HepG2 (cell line): ENCODE results near the gene IKBIP. TPM values are rescaled to one million over a fixed set of nuclear protein-coding genes. Genes with fewer than 3 reads are reported as not detected.

Experiments used
- ATAC-seq: fragments of 200-7000 bp; cut with Tn5 transposase; 3 replicates; pipeline ENCODE4 v1.9.1; 2020; ENCODE audit warnings: mild to moderate bottlenecking, moderate library complexity
- BruUV-seq: library from RNA; stranded (reverse); fragments of 400-500 nt; replicated peaks from 2 replicates; lab custom pipeline; 2021; lab: Mats Ljungman, UMichigan
- CTCF ChIA-PET: fragments of 300-600 bp; formaldehyde crosslinking; extraction: SDS; loops from one replicate; lab custom pipeline; 2021; ENCODE audit warnings: low total read pairs, inconsistent platforms, low intra/inter-chr PET ratio; lab: Yijun Ruan, JAX
- POLR2A ChIA-PET: fragments of 350-600 bp; sonication (Branson Sonifier 250); formaldehyde crosslinking; loops from one replicate; lab custom pipeline; 2020; ENCODE audit warnings: antibody characterized with exemption, inconsistent platforms; lab: Yijun Ruan, JAX
- DNase-seq: peaks from one replicate; pipeline ENCODE4 v3.0.0-alpha.2; 2015; ENCODE audit warnings: low spot score
- FAIRE-seq: peaks from 3 replicates; lab custom pipeline; 2011; peaks lifted over from hg19 to GRCh38; lab: Jason Lieb, UNC
- H2AFZ ChIP-seq: one replicate; pipeline ENCODE4 v1.6.1; 2011; ENCODE audit warnings: low read length, inconsistent platforms
- H3K27ac ChIP-seq: fragments of 300-600 bp; 3 replicates; pipeline ENCODE4 v1.8.0; 2011; ENCODE audit warnings: mixed run types, mild to moderate bottlenecking, mixed read lengths, low read length, inconsistent platforms; ENCODE audit not compliant: insufficient read depth; ENCODE audit errors: extremely low read length
- H3K27me3 ChIP-seq, 2 experiments: fragments of 200-600 bp in 1 of 2; 2 replicates in 1 of 2; 3 replicates in 1 of 2; pipeline versions ENCODE4 v1.6.0 to v1.8.0; 2011; ENCODE audit warnings: low read length in 2 of 2, mild to moderate bottlenecking in 2 of 2, moderate library complexity in 2 of 2, inconsistent platforms in 1 of 2; ENCODE audit not compliant: insufficient read depth in 2 of 2, control insufficient read depth in 1 of 2
- H3K36me3 ChIP-seq, 2 experiments: fragments of 200-600 bp in 1 of 2; replicated peaks in 1 of 2; 2 replicates in 1 of 2; 3 replicates in 1 of 2; pipeline versions ENCODE4 v1.5.1 to v1.8.0; 2011; ENCODE audit warnings: low read length in 2 of 2, inconsistent platforms in 1 of 2; ENCODE audit not compliant: insufficient read depth in 2 of 2, control insufficient read depth in 1 of 2
- H3K4me1 ChIP-seq: 2 replicates; pipeline ENCODE4 v1.5.1; 2012; ENCODE audit warnings: low read length, inconsistent platforms; ENCODE audit not compliant: insufficient read depth
- H3K4me2 ChIP-seq: 2 replicates; pipeline ENCODE4 v1.6.0; 2011; ENCODE audit warnings: low read depth, low read length, inconsistent platforms
- H3K4me3 ChIP-seq, 3 experiments: fragments of 200-600 bp in 1 of 3; sonication (generic), shearing (Covaris generic) in 1 of 3; replicated peaks in 1 of 3; 2 replicates each; pipeline ENCODE4 v1.5.1; 2011 to 2016; ENCODE audit warnings: low read length in 3 of 3, inconsistent platforms in 2 of 3, low read depth in 2 of 3, mild to moderate bottlenecking in 2 of 3, control low read depth in 1 of 3, mixed read lengths in 1 of 3; ENCODE audit not compliant: insufficient read depth in 1 of 3
- H3K79me2 ChIP-seq: one replicate; pipeline ENCODE4 v1.6.1; 2011; ENCODE audit warnings: low read length, inconsistent platforms; ENCODE audit not compliant: insufficient read depth
- H3K9ac ChIP-seq: 2 replicates; pipeline ENCODE4 v1.6.0; 2011; ENCODE audit warnings: mild to moderate bottlenecking, low read depth, low read length, inconsistent platforms; ENCODE audit not compliant: insufficient read depth
- H3K9me3 ChIP-seq: 2 replicates; pipeline ENCODE4 v1.5.1; 2012; ENCODE audit warnings: mild to moderate bottlenecking, low read length
- H4K20me1 ChIP-seq: 2 replicates; pipeline ENCODE4 v1.6.0; 2011; ENCODE audit warnings: inconsistent platforms, mild to moderate bottlenecking, low read length, moderate library complexity; ENCODE audit not compliant: insufficient read depth
- AFF4 ChIP-seq: sonication (generic); formaldehyde crosslinking; IDR thresholded peaks from 2 replicates; pipeline ENCODE4 v1.4.0; 2020; ENCODE audit warnings: missing genetic modification reagents
- FOXO4 ChIP-seq: sonication (generic); formaldehyde crosslinking; conservative IDR thresholded peaks from 2 replicates; pipeline ENCODE4 v1.8.1; 2023; ENCODE audit warnings: missing genetic modification reagents
- HMG20B ChIP-seq: conservative IDR thresholded peaks from 2 replicates; pipeline ENCODE4 v1.6.1; 2016; ENCODE audit warnings: missing genetic modification reagents, missing compliant biosample characterization
- KLF15 ChIP-seq: sonication (generic); formaldehyde crosslinking; IDR thresholded peaks from 2 replicates; pipeline ENCODE4 v1.8.1; 2023; ENCODE audit warnings: borderline replicate concordance, mild to moderate bottlenecking, inconsistent platforms, missing genetic modification reagents, mixed read lengths
- TCF12 ChIP-seq, 2 experiments: fragments of 450-650 bp in 1 of 2; sonication (generic) in 1 of 2; formaldehyde crosslinking in 1 of 2; IDR thresholded peaks; 2 replicates each; pipeline versions ENCODE4 v1.6.1 to v1.8.0; 2017 to 2022; ENCODE audit warnings: antibody characterized with exemption in 1 of 2, mild to moderate bottlenecking in 1 of 2, missing genetic modification reagents in 1 of 2, moderate library complexity in 1 of 2
- TOE1 ChIP-seq: sonication (generic); formaldehyde crosslinking; IDR thresholded peaks from 2 replicates; pipeline ENCODE4 v1.4.0; 2020; ENCODE audit warnings: mild to moderate bottlenecking, missing genetic modification reagents
- ZBTB8A ChIP-seq: sonication (generic); formaldehyde crosslinking; IDR thresholded peaks from 2 replicates; pipeline ENCODE4 v1.4.0; 2020; ENCODE audit warnings: mild to moderate bottlenecking, low read depth, missing genetic modification reagents, borderline replicate concordance
- ZNF12 ChIP-seq: sonication (generic); formaldehyde crosslinking; IDR thresholded peaks from 2 replicates; pipeline ENCODE4 v1.5.0; 2020; ENCODE audit warnings: missing genetic modification reagents
- ZNF354B ChIP-seq: sonication (generic); formaldehyde crosslinking; IDR thresholded peaks from 2 replicates; pipeline ENCODE4 v1.8.0; 2022; ENCODE audit warnings: mild to moderate bottlenecking, missing genetic modification reagents
- ZNF576 ChIP-seq: sonication (generic); formaldehyde crosslinking; IDR thresholded peaks from 2 replicates; pipeline ENCODE4 v1.4.0; 2020; ENCODE audit warnings: mild to moderate bottlenecking, missing genetic modification reagents
- ZNF670 ChIP-seq: sonication (generic); formaldehyde crosslinking; IDR thresholded peaks from 2 replicates; pipeline ENCODE4 v1.8.0; 2022; ENCODE audit warnings: mild to moderate bottlenecking, missing genetic modification reagents, borderline replicate concordance
- ZNF777 ChIP-seq: sonication (generic); formaldehyde crosslinking; IDR thresholded peaks from 2 replicates; pipeline ENCODE4 v1.4.0; 2020; ENCODE audit warnings: missing genetic modification reagents
- WGBS: methylation state at CpG from one replicate; pipeline ENCODE4 v1.1.6; 2017; ENCODE audit warnings: low lambda C conversion rate; 5-methylcytosine and 5-hydroxymethylcytosine counted together
- in situ Hi-C: cut with HindIII; loops from 2 replicates; pipeline ENCODE4 v1.10.0; 2017; ENCODE audit warnings: low pct_unique_long_range_greater_than_20kb; ENCODE audit not compliant: extremely low pct_ligation_motif_present
- intact Hi-C: fragments of 100-400 bp; cut with micrococcal nuclease; formaldehyde crosslinking; loops from one replicate; pipeline ENCODE4 v1.10.0; 2022; ENCODE audit not compliant: unreplicated experiment
- polyA plus RNA-seq, 8 experiments: library from polyadenylated mRNA; depleted of rRNA in 3 of 8; stranded (reverse) in 7 of 8; unstranded in 1 of 8; fragments of >200 nt; fragmentation: Illumina TruSeq in 4 of 8; extraction: Trizol in 4 of 8; gene quantifications; 2 replicates each; pipeline versions ENCODE4 v1.2.1 to v1.2.3, GENCODE V29; 2011 to 2016; ENCODE audit warnings: low read depth in 4 of 8, missing spikeins in 1 of 8, mixed read lengths in 1 of 8; ENCODE audit not compliant: insufficient read depth in 1 of 8
- total RNA-seq, 5 experiments: library from RNA; depleted of rRNA; stranded (reverse); fragments of >200 nt; fragmentation: Illumina TruSeq; extraction: Trizol; gene quantifications; 2 replicates each; pipeline ENCODE4 v1.2.3, GENCODE V29; 2016; ENCODE audit warnings: low read depth in 1 of 5
- TF ChIP-seq, protein P1 (sequence below): sonication (generic); formaldehyde crosslinking; IDR thresholded peaks from 2 replicates; pipeline ENCODE4 v1.4.0; 2020; ENCODE audit warnings: missing genetic modification reagents
- TF ChIP-seq, protein P2 (sequence below): sonication (generic); formaldehyde crosslinking; IDR thresholded peaks from 2 replicates; pipeline ENCODE4 v1.9.0; 2022; ENCODE audit warnings: low read depth, missing genetic modification reagents

Gene IKBIP
- total and polyA plus RNA-seq, 2 of the 13 experiments (the other 11 are each of a cell fraction or from before 2014, with no cell fraction given) = 20.0 to 55.5 TPM

- Histone ChIP-seq H3K27me3 (no peaks in the 10 kb centered on the region; a peak in 1 of 5 replicates), H3K36me3 (peaks cover 3 to 21% of the 10 kb centered on the region in 2 experiments; a peak in 3 of 5 replicates), H3K27ac (peak overlapping the region; percentile 84), H3K9me3 (no peaks in the 10 kb centered on the region), H3K9ac (peak overlapping the region; percentile 88), H2AFZ (peak overlapping the region; percentile 66), H3K4me3 (peak overlapping the region; percentile 68 to 99 (median 95)), H3K79me2 (peaks cover 55% of the 10 kb centered on the region), H3K4me1 (peaks cover 39% of the 10 kb centered on the region), H4K20me1 (no peaks in the 10 kb centered on the region; the same call in 1 of the 2 replicates), H3K4me2 (peak overlapping the region; percentile 70)
- FAIRE-seq (peak; percentile 12), ATAC-seq (peak; percentile 35), DNase-seq (no peak)
- TSS peak; percentile 76 for BruUV-seq
- in situ Hi-C loops (no loop called here), intact Hi-C loops (loop anchor here (2.0 kb wide), 2 partner anchors 79 to 143 kb away; no protein-coding TSS in a partner anchor)
- 2% methylated on average over 10 of the region's 24 CpGs for WGBS
- CTCF ChIA-PET = no interaction called here
- POLR2A ChIA-PET = no interaction called here
- TF ChIP-seq ZNF670 (CRISPR knock-in tag) = peak; percentile 42; the same call in 1 of the 2 replicates
- TF ChIP-seq HMG20B (CRISPR knock-in tag) = no peak
- no peak for TF ChIP-seq TOE1 (CRISPR knock-in tag)
- TF ChIP-seq ZNF576 (CRISPR knock-in tag) = peak; percentile 73; the same call in 1 of the 2 replicates
- TF ChIP-seq ZNF12 (CRISPR knock-in tag) = no peak
- TF ChIP-seq, protein P1, sequence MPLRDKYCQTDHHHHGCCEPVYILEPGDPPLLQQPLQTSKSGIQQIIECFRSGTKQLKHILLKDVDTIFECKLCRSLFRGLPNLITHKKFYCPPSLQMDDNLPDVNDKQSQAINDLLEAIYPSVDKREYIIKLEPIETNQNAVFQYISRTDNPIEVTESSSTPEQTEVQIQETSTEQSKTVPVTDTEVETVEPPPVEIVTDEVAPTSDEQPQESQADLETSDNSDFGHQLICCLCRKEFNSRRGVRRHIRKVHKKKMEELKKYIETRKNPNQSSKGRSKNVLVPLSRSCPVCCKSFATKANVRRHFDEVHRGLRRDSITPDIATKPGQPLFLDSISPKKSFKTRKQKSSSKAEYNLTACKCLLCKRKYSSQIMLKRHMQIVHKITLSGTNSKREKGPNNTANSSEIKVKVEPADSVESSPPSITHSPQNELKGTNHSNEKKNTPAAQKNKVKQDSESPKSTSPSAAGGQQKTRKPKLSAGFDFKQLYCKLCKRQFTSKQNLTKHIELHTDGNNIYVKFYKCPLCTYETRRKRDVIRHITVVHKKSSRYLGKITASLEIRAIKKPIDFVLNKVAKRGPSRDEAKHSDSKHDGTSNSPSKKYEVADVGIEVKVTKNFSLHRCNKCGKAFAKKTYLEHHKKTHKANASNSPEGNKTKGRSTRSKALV (CRISPR knock-in tag) = peak; percentile 28; the same call in 1 of the 2 replicates
- no peak for TF ChIP-seq AFF4 (CRISPR knock-in tag)
- TF ChIP-seq ZNF354B (CRISPR knock-in tag) = no peak
- TF ChIP-seq, protein P2, sequence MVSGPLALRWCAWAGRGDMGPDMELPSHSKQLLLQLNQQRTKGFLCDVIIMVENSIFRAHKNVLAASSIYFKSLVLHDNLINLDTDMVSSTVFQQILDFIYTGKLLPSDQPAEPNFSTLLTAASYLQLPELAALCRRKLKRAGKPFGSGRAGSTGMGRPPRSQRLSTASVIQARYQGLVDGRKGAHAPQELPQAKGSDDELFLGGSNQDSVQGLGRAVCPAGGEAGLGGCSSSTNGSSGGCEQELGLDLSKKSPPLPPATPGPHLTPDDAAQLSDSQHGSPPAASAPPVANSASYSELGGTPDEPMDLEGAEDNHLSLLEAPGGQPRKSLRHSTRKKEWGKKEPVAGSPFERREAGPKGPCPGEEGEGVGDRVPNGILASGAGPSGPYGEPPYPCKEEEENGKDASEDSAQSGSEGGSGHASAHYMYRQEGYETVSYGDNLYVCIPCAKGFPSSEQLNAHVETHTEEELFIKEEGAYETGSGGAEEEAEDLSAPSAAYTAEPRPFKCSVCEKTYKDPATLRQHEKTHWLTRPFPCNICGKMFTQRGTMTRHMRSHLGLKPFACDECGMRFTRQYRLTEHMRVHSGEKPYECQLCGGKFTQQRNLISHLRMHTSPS (CRISPR knock-in tag) = no peak
- TF ChIP-seq KLF15 (CRISPR knock-in tag) = no peak
- 0 out of 2 replicates have a peak, but pooled peaks have one; percentile 86 for TF ChIP-seq FOXO4 (CRISPR knock-in tag)
- no peak for TF ChIP-seq TCF12 (IDR thresholded peaks at IDR 0.05)
- no peak for TF ChIP-seq TCF12 (CRISPR knock-in tag; IDR thresholded peaks at IDR 0.05)
- TF ChIP-seq ZNF777 = peak; percentile 63
- 0 out of 2 replicates have a peak, but pooled peaks have one; percentile 32 for TF ChIP-seq ZBTB8A (CRISPR knock-in tag)
Observed at GRCh38 chr12:98645572-98646067, 1.0 kb upstream of the IKBIP start.
